Measurements from ENCODE around the gene SCGB1A1. TPM values are rescaled to one million over a fixed set of nuclear protein-coding genes. Genes with fewer than 3 reads are reported as not detected.

SCGB1A1 gene
- total RNA-seq, 1 donor from 2014 or later = not detected

DNA sequence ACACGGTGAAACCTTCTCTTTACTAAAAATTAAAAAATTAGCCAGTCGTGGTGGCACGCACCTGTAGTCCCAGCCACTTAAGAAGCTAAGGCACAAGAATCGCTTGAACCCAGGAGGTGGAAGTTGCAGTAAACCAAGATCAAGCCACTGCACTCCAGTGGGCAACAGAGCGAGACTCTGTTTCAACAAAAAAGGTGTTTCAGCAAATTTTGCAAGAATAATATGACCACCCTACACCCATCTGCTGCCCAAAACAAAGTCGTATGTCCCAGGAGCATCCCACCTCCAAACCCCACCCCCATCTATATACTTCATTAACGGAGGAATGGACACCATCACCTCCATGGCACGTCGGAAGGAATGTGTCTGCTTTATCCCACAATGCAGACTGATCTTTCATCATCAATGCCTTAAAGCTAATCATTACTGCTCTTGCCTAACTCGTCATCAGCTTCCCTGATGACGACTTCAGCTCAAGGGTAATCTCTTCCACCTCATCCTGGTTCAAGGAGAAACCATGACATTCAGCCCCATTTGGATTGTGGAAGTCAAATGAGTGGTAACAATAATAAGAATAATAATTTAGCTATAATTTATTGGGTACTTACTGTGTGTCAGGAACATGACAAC is 34.1 kb downstream of the SCGB1A1 start:
- TF ChIP-seq, protein P1, sequence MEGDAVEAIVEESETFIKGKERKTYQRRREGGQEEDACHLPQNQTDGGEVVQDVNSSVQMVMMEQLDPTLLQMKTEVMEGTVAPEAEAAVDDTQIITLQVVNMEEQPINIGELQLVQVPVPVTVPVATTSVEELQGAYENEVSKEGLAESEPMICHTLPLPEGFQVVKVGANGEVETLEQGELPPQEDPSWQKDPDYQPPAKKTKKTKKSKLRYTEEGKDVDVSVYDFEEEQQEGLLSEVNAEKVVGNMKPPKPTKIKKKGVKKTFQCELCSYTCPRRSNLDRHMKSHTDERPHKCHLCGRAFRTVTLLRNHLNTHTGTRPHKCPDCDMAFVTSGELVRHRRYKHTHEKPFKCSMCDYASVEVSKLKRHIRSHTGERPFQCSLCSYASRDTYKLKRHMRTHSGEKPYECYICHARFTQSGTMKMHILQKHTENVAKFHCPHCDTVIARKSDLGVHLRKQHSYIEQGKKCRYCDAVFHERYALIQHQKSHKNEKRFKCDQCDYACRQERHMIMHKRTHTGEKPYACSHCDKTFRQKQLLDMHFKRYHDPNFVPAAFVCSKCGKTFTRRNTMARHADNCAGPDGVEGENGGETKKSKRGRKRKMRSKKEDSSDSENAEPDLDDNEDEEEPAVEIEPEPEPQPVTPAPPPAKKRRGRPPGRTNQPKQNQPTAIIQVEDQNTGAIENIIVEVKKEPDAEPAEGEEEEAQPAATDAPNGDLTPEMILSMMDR (conservative IDR thresholded peaks at IDR 0.05) = no peak
- Mint-ChIP-seq H3K27me3 (peaks cover 5% of the 10 kb centered on the region), H3K27ac (no peak overlapping the region), H3K36me3 (no peaks in the 10 kb centered on the region), H3K4me1 (ENCODE audit: unreplicated experiment) (no peaks in the 10 kb centered on the region), H3K9me3 (no peaks in the 10 kb centered on the region), H3K4me3 (no peak overlapping the region)
- DNase-seq (ENCODE audit: extremely low spot score, unreplicated experiment) = no peak

DNA sequence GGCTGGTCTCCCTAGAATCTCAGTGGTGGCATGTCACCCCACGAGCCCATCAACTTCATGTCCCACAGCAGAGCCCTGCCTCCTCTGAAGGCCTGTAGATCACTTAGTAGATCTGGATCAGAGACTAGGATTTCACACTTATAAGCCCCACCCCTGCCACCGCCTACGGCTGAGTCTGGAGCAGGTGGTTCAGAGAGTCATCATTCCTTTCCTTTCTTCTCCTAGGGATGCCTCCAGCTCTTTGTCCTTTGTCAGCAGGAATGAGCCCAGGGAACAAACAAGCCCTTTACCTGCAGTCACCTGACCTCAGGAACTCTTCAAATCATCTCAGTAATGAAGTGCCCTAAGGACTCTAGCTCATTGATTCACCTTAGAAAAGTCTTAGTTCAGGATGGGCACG is 37.8 kb downstream of the SCGB1A1 start:
- Mint-ChIP-seq H3K4me1 (ENCODE audit: unreplicated experiment) (no peaks in the 10 kb centered on the region), H3K9me3 (no peaks in the 10 kb centered on the region), H3K36me3 (no peaks in the 10 kb centered on the region), H3K27me3 (no peaks in the 10 kb centered on the region), H3K27ac (no peak overlapping the region), H3K4me3 (no peak overlapping the region)
- no peak for DNase-seq (ENCODE audit: extremely low spot score, unreplicated experiment)
- TF ChIP-seq, protein P1 (conservative IDR thresholded peaks at IDR 0.05) = no peak

DNA sequence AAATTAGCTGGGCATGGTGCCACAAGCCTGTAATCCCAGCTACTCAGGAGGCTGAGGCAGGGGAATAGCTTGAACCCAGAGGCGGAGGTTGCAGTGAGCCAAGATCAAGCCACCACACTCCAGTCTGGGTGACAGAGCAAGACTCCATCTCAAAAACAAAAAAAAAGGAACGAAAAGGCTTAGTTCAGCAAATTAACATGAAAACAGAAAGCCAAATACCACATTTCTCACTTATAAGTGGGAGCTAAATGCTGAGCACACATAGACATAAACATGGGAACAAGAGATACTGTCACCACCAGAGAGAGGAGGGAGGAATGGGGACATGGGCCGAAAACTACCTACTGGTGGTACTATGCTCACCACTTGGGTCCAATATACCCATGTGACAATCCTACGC is 38.6 kb downstream of the SCGB1A1 start:
- TF ChIP-seq, protein P1 (conservative IDR thresholded peaks at IDR 0.05) = no peak
- Mint-ChIP-seq H3K4me1 (ENCODE audit: unreplicated experiment) (no peaks in the 10 kb centered on the region), H3K27me3 (no peaks in the 10 kb centered on the region), H3K36me3 (no peaks in the 10 kb centered on the region), H3K27ac (no peak overlapping the region), H3K4me3 (no peak overlapping the region), H3K9me3 (no peaks in the 10 kb centered on the region)
- no peak for DNase-seq (ENCODE audit: extremely low spot score, unreplicated experiment)

DNA sequence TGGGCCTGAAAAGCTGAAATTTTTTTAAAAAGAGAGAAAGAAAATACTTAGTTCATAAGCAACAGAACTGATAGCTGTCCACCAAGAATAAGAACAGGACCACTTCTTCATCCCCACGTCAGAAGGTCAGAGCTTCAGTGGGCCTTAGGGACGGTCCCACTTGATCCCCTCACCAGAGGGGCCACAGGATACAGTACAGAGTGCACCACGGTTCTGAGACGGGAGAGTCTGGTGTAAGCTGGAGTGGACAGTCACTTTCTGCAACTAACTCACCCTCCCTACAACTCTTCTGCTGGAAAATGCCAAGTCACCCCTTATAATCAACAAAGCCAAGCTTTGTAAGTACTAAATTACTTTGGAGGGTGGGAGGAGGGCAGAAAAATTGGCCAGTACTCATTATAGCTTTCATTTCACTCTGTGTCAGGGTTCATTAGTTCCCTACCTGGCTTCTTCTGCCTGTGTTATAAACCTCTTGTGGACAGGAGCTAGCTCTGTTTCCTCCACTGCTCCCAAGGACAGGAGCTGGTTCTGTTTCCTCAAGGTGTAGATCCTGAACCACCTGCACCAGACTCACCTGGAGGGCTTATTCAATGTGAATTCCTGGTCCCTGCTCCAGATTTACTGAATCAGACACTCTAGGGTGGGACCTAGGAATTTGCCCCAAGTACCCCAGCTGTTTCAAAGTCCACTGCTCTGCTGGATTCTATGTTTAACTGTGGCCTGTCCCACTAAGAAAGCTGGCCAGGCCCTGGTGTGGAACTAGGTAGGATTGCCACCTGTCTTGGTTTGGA is 39.6 kb downstream of the SCGB1A1 start:
- Mint-ChIP-seq H3K27me3 (no peaks in the 10 kb centered on the region), H3K9me3 (no peaks in the 10 kb centered on the region), H3K36me3 (no peaks in the 10 kb centered on the region), H3K4me1 (ENCODE audit: unreplicated experiment) (peaks cover 3% of the 10 kb centered on the region), H3K27ac (no peak overlapping the region), H3K4me3 (no peak overlapping the region)
- DNase-seq (ENCODE audit: extremely low spot score, unreplicated experiment) = no peak
- TF ChIP-seq, protein P1 (conservative IDR thresholded peaks at IDR 0.05) = no peak

DNA sequence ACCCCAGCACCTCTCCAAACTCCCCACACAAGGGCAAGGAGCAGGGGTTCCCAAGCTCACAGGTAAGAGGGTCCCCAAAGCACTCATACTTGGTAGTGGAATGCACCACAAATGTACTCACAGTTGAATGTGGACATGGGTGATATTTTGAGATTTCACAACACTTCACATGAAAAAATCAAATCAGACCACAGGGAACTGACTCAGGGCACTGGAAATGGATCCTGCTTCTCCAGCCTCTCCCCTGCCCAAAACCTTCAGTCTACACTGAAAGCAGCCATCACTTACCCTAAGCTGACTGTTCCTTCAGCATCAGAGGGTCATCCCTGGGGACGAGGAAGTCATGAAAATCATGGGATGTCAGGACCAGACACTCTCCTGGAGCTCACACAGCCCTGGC is 40.2 kb downstream of the SCGB1A1 start:
- no peak overlapping the region for H3K4me3 Mint-ChIP-seq
- no peak overlapping the region for H3K27ac Mint-ChIP-seq
- TF ChIP-seq, protein P1 (conservative IDR thresholded peaks at IDR 0.05) = no peak
- peaks cover 4% of the 10 kb centered on the region for H3K4me1 Mint-ChIP-seq (ENCODE audit: unreplicated experiment)
- H3K36me3 Mint-ChIP-seq = no peaks in the 10 kb centered on the region
- H3K27me3 Mint-ChIP-seq = no peaks in the 10 kb centered on the region
- no peaks in the 10 kb centered on the region for H3K9me3 Mint-ChIP-seq
- no peak for DNase-seq (ENCODE audit: extremely low spot score, unreplicated experiment)
